Measurements from ENCODE around the gene SSH3.

DNA sequence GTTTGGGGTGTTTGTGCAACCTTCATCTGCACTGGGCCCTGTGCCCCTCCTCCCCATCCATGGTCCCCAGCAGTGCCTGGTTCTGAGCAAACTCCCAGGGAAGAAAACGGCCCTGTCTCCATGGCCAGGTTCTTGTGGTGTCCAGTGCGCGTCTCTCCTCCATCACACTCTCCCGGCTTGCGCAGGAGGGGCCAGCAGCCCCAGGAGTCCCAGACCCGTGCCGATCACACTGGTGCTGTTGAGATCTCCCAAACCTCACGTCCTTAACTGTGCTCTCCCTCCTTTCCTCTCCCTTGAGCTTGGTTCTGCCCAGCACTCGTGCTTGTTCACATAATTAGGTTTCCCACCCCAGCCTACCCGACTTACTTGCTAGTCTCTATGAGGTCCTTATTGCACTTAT lies 48.0 kb upstream of the SSH3 start:
- TF ChIP-seq, protein P1, sequence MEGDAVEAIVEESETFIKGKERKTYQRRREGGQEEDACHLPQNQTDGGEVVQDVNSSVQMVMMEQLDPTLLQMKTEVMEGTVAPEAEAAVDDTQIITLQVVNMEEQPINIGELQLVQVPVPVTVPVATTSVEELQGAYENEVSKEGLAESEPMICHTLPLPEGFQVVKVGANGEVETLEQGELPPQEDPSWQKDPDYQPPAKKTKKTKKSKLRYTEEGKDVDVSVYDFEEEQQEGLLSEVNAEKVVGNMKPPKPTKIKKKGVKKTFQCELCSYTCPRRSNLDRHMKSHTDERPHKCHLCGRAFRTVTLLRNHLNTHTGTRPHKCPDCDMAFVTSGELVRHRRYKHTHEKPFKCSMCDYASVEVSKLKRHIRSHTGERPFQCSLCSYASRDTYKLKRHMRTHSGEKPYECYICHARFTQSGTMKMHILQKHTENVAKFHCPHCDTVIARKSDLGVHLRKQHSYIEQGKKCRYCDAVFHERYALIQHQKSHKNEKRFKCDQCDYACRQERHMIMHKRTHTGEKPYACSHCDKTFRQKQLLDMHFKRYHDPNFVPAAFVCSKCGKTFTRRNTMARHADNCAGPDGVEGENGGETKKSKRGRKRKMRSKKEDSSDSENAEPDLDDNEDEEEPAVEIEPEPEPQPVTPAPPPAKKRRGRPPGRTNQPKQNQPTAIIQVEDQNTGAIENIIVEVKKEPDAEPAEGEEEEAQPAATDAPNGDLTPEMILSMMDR (IDR thresholded peaks at IDR 0.05; ENCODE audit: low read depth, low read length), result no peak
- no peak for TF ChIP-seq POLR2A (IDR thresholded peaks at IDR 0.05; ENCODE audit: extremely low read depth, insufficient read length)
- TF ChIP-seq, protein P2, sequence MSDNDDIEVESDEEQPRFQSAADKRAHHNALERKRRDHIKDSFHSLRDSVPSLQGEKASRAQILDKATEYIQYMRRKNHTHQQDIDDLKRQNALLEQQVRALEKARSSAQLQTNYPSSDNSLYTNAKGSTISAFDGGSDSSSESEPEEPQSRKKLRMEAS (IDR thresholded peaks at IDR 0.05; ENCODE audit: low read depth, low read length), result no peak

All from NB4 (cell line).